HEK293 (cell line): ENCODE measurements around the gene MTF2.

Experiments
- KLF7 ChIP-seq: fragments of 450-650 bp; formaldehyde crosslinking; IDR thresholded peaks from 2 replicates; pipeline ENCODE4 v1.5.1; 2016; ENCODE audit warnings: missing biosample characterization, missing genetic modification characterization, borderline replicate concordance
- TCF7L2 ChIP-seq: IDR thresholded peaks from 2 replicates; pipeline ENCODE4 v1.6.1; 2011; ENCODE audit warnings: low read depth, mild to moderate bottlenecking, inconsistent platforms, low read length, moderate library complexity, borderline replicate concordance
- TRIM28 ChIP-seq: IDR thresholded peaks from 2 replicates; pipeline ENCODE4 v1.6.1; 2011; ENCODE audit warnings: low read length, control low read depth, borderline replicate concordance
- WT1 ChIP-seq: fragments of 450-650 bp; formaldehyde crosslinking; IDR thresholded peaks from 2 replicates; pipeline ENCODE4 v1.5.1; 2016; ENCODE audit warnings: missing biosample characterization, missing genetic modification characterization
- ZBTB8A ChIP-seq: fragments of 450-650 bp; formaldehyde crosslinking; IDR thresholded peaks from 2 replicates; pipeline ENCODE4 v1.5.1; 2016; ENCODE audit warnings: missing biosample characterization, missing genetic modification characterization
- ZFP41 ChIP-seq: fragments of 450-650 bp; formaldehyde crosslinking; IDR thresholded peaks from 2 replicates; pipeline ENCODE4 v1.5.1; 2016; ENCODE audit warnings: missing biosample characterization, missing genetic modification characterization, borderline replicate concordance
- ZNF202 ChIP-seq: fragments of 450-650 bp; formaldehyde crosslinking; IDR thresholded peaks from 2 replicates; pipeline ENCODE4 v1.5.1; 2016; ENCODE audit warnings: missing biosample characterization, missing genetic modification characterization, borderline replicate concordance
- ZNF214 ChIP-seq: fragments of 450-650 bp; formaldehyde crosslinking; IDR thresholded peaks from 2 replicates; pipeline ENCODE4 v1.5.1; 2017; ENCODE audit warnings: missing biosample characterization, mild to moderate bottlenecking, missing genetic modification characterization, borderline replicate concordance
- ZNF354C ChIP-seq: fragments of 450-650 bp; formaldehyde crosslinking; IDR thresholded peaks from 2 replicates; pipeline ENCODE4 v1.5.1; 2016; ENCODE audit warnings: missing biosample characterization, missing genetic modification characterization, low read depth, borderline replicate concordance
- ZNF514 ChIP-seq: fragments of 450-650 bp; formaldehyde crosslinking; IDR thresholded peaks from 2 replicates; pipeline ENCODE4 v1.5.1; 2016; ENCODE audit warnings: missing biosample characterization, missing genetic modification characterization
- ZNF558 ChIP-seq: fragments of 450-650 bp; formaldehyde crosslinking; IDR thresholded peaks from 2 replicates; pipeline ENCODE4 v1.5.1; 2016; ENCODE audit warnings: missing biosample characterization, missing genetic modification characterization
- ZNF664 ChIP-seq: fragments of 450-650 bp; formaldehyde crosslinking; IDR thresholded peaks from 2 replicates; pipeline ENCODE4 v1.5.1; 2016; ENCODE audit warnings: missing biosample characterization, missing genetic modification characterization
- ZNF670 ChIP-seq: fragments of 450-650 bp; formaldehyde crosslinking; IDR thresholded peaks from 2 replicates; pipeline ENCODE4 v1.5.1; 2016; ENCODE audit warnings: missing biosample characterization, missing genetic modification characterization, low read depth
- TF ChIP-seq, protein P1 (sequence below): fragments of 450-650 bp; formaldehyde crosslinking; IDR thresholded peaks from 2 replicates; pipeline ENCODE4 v1.5.1; 2016; ENCODE audit warnings: missing biosample characterization, missing genetic modification characterization, borderline replicate concordance
- TF ChIP-seq, protein P2 (sequence below): fragments of 450-650 bp; formaldehyde crosslinking; IDR thresholded peaks from 2 replicates; pipeline ENCODE4 v1.5.1; 2016; ENCODE audit warnings: missing biosample characterization, missing genetic modification characterization
- TF ChIP-seq, protein P3 (sequence below): fragments of 450-650 bp; formaldehyde crosslinking; IDR thresholded peaks from 2 replicates; pipeline ENCODE4 v1.5.1; 2016; ENCODE audit warnings: missing biosample characterization, missing genetic modification characterization, low read depth
- TF ChIP-seq, protein P4 (sequence below): fragments of 450-650 bp; formaldehyde crosslinking; IDR thresholded peaks from 2 replicates; pipeline ENCODE4 v1.5.1; 2017; ENCODE audit warnings: missing biosample characterization, missing genetic modification characterization
- TF ChIP-seq, protein P5 (sequence below): fragments of 450-650 bp; formaldehyde crosslinking; IDR thresholded peaks from 2 replicates; pipeline ENCODE4 v1.5.1; 2016; ENCODE audit warnings: missing biosample characterization, missing genetic modification characterization
- TF ChIP-seq, protein P6 (sequence below): fragments of 450-650 bp; formaldehyde crosslinking; IDR thresholded peaks from 2 replicates; pipeline ENCODE4 v1.5.1; 2016; ENCODE audit warnings: missing biosample characterization, missing genetic modification characterization

Gene MTF2

DNA sequence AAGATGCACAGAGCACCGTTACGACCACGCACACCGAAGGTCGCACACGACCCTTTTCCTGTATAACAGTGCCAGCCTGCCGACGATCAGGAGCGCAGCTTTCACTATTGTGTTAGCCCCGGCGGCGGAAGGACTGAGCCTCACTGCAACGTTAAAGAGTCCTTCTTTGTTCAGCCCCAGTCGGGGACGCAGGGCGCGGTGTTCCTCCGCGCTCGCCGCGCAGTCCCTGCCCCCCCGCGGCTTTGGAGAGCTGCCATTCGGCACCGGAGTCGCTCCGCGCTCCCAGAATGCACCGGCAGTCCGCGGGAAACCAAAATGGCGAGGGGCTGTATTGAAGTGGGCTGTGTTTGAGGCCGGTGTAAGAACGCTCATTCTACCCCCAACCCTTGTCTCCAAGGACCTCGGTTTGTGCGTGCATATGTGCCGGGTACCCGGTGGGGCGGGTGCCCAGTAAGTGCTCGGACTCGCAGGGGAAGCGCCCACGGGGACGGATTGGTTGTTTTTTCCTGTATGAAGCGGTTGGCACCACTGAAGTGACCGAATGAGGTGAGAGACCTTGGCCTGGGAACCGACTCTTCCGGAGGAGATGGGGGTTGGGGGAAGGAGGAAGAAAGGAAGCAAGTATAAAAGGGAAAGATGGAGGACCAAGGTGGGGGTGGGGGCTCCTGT lies at the start of gene MTF2 (continued):
- TF ChIP-seq, protein P1, sequence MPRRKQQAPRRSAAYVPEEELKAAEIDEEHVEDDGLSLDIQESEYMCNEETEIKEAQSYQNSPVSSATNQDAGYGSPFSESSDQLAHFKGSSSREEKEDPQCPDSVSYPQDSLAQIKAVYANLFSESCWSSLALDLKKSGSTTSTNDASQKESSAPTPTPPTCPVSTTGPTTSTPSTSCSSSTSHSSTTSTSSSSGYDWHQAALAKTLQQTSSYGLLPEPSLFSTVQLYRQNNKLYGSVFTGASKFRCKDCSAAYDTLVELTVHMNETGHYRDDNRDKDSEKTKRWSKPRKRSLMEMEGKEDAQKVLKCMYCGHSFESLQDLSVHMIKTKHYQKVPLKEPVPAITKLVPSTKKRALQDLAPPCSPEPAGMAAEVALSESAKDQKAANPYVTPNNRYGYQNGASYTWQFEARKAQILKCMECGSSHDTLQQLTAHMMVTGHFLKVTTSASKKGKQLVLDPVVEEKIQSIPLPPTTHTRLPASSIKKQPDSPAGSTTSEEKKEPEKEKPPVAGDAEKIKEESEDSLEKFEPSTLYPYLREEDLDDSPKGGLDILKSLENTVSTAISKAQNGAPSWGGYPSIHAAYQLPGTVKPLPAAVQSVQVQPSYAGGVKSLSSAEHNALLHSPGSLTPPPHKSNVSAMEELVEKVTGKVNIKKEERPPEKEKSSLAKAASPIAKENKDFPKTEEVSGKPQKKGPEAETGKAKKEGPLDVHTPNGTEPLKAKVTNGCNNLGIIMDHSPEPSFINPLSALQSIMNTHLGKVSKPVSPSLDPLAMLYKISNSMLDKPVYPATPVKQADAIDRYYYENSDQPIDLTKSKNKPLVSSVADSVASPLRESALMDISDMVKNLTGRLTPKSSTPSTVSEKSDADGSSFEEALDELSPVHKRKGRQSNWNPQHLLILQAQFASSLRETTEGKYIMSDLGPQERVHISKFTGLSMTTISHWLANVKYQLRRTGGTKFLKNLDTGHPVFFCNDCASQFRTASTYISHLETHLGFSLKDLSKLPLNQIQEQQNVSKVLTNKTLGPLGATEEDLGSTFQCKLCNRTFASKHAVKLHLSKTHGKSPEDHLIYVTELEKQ, result peak; percentile 98
- TF ChIP-seq KLF7 (tag by site-specific recombination) (peak; percentile 96), ZNF354C (tag by site-specific recombination) (no peak), TRIM28 (peak; percentile 97), WT1 (tag by site-specific recombination) (peak; percentile 74), TCF7L2 (peak; percentile 96), ZNF664 (tag by site-specific recombination) (peak; percentile 95), ZFP41 (tag by site-specific recombination) (peak; percentile 98), ZBTB8A (tag by site-specific recombination) (peak; percentile 89), ZNF558 (tag by site-specific recombination) (peak; percentile 91), ZNF670 (tag by site-specific recombination) (no peak), ZNF514 (tag by site-specific recombination) (0 out of 2 replicates have a peak, but pooled peaks have one; percentile 52), ZNF202 (no peak), ZNF214 (no peak)
- TF ChIP-seq, protein P2, sequence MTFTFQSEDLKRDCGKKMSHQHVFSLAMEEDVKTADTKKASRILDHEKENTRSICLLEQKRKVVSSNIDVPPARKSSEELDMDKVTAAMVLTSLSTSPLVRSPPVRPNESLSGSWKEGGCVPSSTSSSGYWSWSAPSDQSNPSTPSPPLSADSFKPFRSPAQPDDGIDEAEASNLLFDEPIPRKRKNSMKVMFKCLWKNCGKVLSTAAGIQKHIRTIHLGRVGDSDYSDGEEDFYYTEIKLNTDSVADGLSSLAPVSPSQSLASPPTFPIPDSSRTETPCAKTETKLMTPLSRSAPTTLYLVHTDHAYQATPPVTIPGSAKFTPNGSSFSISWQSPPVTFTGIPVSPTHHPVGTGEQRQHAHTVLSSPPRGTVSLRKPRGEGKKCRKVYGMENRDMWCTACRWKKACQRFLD, result no peak
- TF ChIP-seq, protein P3, sequence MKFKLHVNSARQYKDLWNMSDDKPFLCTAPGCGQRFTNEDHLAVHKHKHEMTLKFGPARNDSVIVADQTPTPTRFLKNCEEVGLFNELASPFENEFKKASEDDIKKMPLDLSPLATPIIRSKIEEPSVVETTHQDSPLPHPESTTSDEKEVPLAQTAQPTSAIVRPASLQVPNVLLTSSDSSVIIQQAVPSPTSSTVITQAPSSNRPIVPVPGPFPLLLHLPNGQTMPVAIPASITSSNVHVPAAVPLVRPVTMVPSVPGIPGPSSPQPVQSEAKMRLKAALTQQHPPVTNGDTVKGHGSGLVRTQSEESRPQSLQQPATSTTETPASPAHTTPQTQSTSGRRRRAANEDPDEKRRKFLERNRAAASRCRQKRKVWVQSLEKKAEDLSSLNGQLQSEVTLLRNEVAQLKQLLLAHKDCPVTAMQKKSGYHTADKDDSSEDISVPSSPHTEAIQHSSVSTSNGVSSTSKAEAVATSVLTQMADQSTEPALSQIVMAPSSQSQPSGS (tag by site-specific recombination), result no peak
- TF ChIP-seq, protein P4, sequence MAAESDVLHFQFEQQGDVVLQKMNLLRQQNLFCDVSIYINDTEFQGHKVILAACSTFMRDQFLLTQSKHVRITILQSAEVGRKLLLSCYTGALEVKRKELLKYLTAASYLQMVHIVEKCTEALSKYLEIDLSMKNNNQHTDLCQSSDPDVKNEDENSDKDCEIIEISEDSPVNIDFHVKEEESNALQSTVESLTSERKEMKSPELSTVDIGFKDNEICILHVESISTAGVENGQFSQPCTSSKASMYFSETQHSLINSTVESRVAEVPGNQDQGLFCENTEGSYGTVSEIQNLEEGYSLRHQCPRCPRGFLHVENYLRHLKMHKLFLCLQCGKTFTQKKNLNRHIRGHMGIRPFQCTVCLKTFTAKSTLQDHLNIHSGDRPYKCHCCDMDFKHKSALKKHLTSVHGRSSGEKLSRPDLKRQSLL (tag by site-specific recombination), result peak; percentile 77; the same call in 1 of the 2 replicates
- TF ChIP-seq, protein P5, sequence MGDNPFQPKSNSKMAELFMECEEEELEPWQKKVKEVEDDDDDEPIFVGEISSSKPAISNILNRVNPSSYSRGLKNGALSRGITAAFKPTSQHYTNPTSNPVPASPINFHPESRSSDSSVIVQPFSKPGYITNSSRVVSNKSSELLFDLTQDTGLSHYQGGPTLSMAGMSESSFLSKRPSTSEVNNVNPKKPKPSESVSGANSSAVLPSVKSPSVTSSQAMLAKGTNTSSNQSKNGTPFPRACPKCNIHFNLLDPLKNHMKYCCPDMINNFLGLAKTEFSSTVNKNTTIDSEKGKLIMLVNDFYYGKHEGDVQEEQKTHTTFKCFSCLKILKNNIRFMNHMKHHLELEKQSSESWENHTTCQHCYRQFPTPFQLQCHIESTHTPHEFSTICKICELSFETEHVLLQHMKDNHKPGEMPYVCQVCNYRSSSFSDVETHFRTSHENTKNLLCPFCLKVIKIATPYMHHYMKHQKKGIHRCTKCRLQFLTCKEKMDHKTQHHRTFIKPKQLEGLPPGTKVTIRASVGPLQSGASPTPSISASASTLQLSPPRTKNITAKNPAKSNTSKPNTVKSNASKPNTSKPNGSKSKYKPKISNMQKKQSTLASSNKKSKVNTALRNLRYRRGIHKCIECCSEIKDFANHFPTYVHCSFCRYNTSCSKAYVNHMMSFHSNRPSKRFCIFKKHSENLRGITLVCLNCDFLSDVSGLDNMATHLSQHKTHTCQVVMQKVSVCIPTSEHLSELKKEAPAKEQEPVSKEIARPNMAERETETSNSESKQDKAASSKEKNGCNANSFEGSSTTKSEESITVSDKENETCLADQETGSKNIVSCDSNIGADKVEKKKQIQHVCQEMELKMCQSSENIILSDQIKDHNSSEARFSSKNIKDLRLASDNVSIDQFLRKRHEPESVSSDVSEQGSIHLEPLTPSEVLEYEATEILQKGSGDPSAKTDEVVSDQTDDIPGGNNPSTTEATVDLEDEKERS, result peak; percentile 74; the same call in 1 of the 2 replicates
- TF ChIP-seq, protein P6, sequence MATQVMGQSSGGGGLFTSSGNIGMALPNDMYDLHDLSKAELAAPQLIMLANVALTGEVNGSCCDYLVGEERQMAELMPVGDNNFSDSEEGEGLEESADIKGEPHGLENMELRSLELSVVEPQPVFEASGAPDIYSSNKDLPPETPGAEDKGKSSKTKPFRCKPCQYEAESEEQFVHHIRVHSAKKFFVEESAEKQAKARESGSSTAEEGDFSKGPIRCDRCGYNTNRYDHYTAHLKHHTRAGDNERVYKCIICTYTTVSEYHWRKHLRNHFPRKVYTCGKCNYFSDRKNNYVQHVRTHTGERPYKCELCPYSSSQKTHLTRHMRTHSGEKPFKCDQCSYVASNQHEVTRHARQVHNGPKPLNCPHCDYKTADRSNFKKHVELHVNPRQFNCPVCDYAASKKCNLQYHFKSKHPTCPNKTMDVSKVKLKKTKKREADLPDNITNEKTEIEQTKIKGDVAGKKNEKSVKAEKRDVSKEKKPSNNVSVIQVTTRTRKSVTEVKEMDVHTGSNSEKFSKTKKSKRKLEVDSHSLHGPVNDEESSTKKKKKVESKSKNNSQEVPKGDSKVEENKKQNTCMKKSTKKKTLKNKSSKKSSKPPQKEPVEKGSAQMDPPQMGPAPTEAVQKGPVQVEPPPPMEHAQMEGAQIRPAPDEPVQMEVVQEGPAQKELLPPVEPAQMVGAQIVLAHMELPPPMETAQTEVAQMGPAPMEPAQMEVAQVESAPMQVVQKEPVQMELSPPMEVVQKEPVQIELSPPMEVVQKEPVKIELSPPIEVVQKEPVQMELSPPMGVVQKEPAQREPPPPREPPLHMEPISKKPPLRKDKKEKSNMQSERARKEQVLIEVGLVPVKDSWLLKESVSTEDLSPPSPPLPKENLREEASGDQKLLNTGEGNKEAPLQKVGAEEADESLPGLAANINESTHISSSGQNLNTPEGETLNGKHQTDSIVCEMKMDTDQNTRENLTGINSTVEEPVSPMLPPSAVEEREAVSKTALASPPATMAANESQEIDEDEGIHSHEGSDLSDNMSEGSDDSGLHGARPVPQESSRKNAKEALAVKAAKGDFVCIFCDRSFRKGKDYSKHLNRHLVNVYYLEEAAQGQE (tag by site-specific recombination), result peak; percentile 82
- TF ChIP-seq, all 188 proteins: peak for 144
